ENCODE results near the gene CYTH4.

CYTH4 gene

GRCh38 chr22:37357446-37358075 lies 75.3 kb downstream of the CYTH4 start:
- no peak overlapping the region for H3K27ac ChIP-seq (ENCODE audit: insufficient read depth, low read length, poor library complexity, severe bottlenecking)
- H3K4me1 ChIP-seq (ENCODE audit: control insufficient read depth, insufficient read depth, low read length, poor library complexity, severe bottlenecking) = no peaks in the 10 kb centered on the region
- DNase-seq = no peak
- no peaks in the 10 kb centered on the region for H3K36me3 ChIP-seq (ENCODE audit: control insufficient read depth, insufficient read depth, low read length)
- no peaks in the 10 kb centered on the region for H3K27me3 ChIP-seq (replicated peaks; ENCODE audit: control insufficient read depth, insufficient read depth, low read length, poor library complexity, severe bottlenecking)
- H3K4me3 ChIP-seq (ENCODE audit: insufficient read depth, low read depth, low read length, poor library complexity, severe bottlenecking) = no peak overlapping the region
- H3K9me3 ChIP-seq (ENCODE audit: control insufficient read depth, low read length) = no peaks in the 10 kb centered on the region

- Histone ChIP-seq H3K27me3 (replicated peaks; ENCODE audit: control insufficient read depth, insufficient read depth, low read length, poor library complexity, severe bottlenecking) (no peaks in the 10 kb centered on the region), H3K4me1 (ENCODE audit: control insufficient read depth, insufficient read depth, low read length, poor library complexity, severe bottlenecking) (no peaks in the 10 kb centered on the region), H3K27ac (ENCODE audit: insufficient read depth, low read length, poor library complexity, severe bottlenecking) (no peak overlapping the region), H3K36me3 (ENCODE audit: control insufficient read depth, insufficient read depth, low read length) (no peaks in the 10 kb centered on the region), H3K4me3 (ENCODE audit: insufficient read depth, low read depth, low read length, poor library complexity, severe bottlenecking) (no peak overlapping the region), H3K9me3 (ENCODE audit: control insufficient read depth, low read length) (no peaks in the 10 kb centered on the region)
- DNase-seq = no peak
These were observed 76.1 kb downstream of the CYTH4 start for GRCh38 chr22:37358386-37358785.

GRCh38 chr22:37358917-37359316 lies 76.6 kb downstream of the CYTH4 start:
- Histone ChIP-seq H3K27ac (ENCODE audit: insufficient read depth, low read length, poor library complexity, severe bottlenecking) (no peak overlapping the region), H3K36me3 (ENCODE audit: control insufficient read depth, insufficient read depth, low read length) (no peaks in the 10 kb centered on the region), H3K9me3 (ENCODE audit: control insufficient read depth, low read length) (no peaks in the 10 kb centered on the region), H3K4me1 (ENCODE audit: control insufficient read depth, insufficient read depth, low read length, poor library complexity, severe bottlenecking) (no peaks in the 10 kb centered on the region), H3K27me3 (replicated peaks; ENCODE audit: control insufficient read depth, insufficient read depth, low read length, poor library complexity, severe bottlenecking) (no peaks in the 10 kb centered on the region), H3K4me3 (ENCODE audit: insufficient read depth, low read depth, low read length, poor library complexity, severe bottlenecking) (no peak overlapping the region)
- no peak for DNase-seq

GRCh38 chr22:37362621-37363020 lies 80.3 kb downstream of the CYTH4 start:
- Histone ChIP-seq H3K36me3 (ENCODE audit: control insufficient read depth, insufficient read depth, low read length) (no peaks in the 10 kb centered on the region), H3K4me1 (ENCODE audit: control insufficient read depth, insufficient read depth, low read length, poor library complexity, severe bottlenecking) (no peaks in the 10 kb centered on the region), H3K27me3 (replicated peaks; ENCODE audit: control insufficient read depth, insufficient read depth, low read length, poor library complexity, severe bottlenecking) (no peaks in the 10 kb centered on the region), H3K27ac (ENCODE audit: insufficient read depth, low read length, poor library complexity, severe bottlenecking) (no peak overlapping the region), H3K4me3 (ENCODE audit: insufficient read depth, low read depth, low read length, poor library complexity, severe bottlenecking) (no peak overlapping the region), H3K9me3 (ENCODE audit: control insufficient read depth, low read length) (no peaks in the 10 kb centered on the region)
- no peak for DNase-seq

- no peaks in the 10 kb centered on the region for H3K9me3 ChIP-seq (ENCODE audit: control insufficient read depth, low read length)
- no peaks in the 10 kb centered on the region for H3K36me3 ChIP-seq (ENCODE audit: control insufficient read depth, insufficient read depth, low read length)
- H3K27me3 ChIP-seq (replicated peaks; ENCODE audit: control insufficient read depth, insufficient read depth, low read length, poor library complexity, severe bottlenecking) = no peaks in the 10 kb centered on the region
- H3K4me1 ChIP-seq (ENCODE audit: control insufficient read depth, insufficient read depth, low read length, poor library complexity, severe bottlenecking) = no peaks in the 10 kb centered on the region
- no peak overlapping the region for H3K4me3 ChIP-seq (ENCODE audit: insufficient read depth, low read depth, low read length, poor library complexity, severe bottlenecking)
- H3K27ac ChIP-seq (ENCODE audit: insufficient read depth, low read length, poor library complexity, severe bottlenecking) = no peak overlapping the region
- no peak for DNase-seq
These were observed 81.1 kb downstream of the CYTH4 start for GRCh38 chr22:37363261-37363992.

All from effector memory CD4-positive, alpha-beta T cell (primary cell).